HEK293T (cell line): ENCODE data around the gene SNHG17.

Experiments used
- BHLHE40 ChIP-seq: fragments of 450-650 bp; IDR thresholded peaks from 2 replicates; pipeline ENCODE4 v1.6.1; 2016; ENCODE audit warnings: mild to moderate bottlenecking, moderate library complexity, borderline replicate concordance
- ELF4 ChIP-seq: fragments of 450-650 bp; IDR thresholded peaks from 2 replicates; pipeline ENCODE4 v1.6.1; 2017; ENCODE audit warnings: antibody characterized with exemption
- FOXA1 ChIP-seq: fragments of 450-650 bp; IDR thresholded peaks from 2 replicates; pipeline ENCODE4 v1.6.1; 2016; ENCODE audit warnings: mild to moderate bottlenecking
- FOXK2 ChIP-seq: fragments of 450-650 bp; IDR thresholded peaks from 2 replicates; pipeline ENCODE4 v1.6.1; 2016; ENCODE audit warnings: mild to moderate bottlenecking
- LEF1 ChIP-seq: fragments of 450-650 bp; IDR thresholded peaks from 2 replicates; pipeline ENCODE4 v1.6.1; 2017; ENCODE audit warnings: mild to moderate bottlenecking, borderline replicate concordance
- PKNOX1 ChIP-seq: fragments of 450-650 bp; IDR thresholded peaks from 2 replicates; pipeline ENCODE4 v1.6.1; 2016
- SP1 ChIP-seq: fragments of 450-650 bp; IDR thresholded peaks from 2 replicates; pipeline ENCODE4 v1.6.1; 2017
- SUZ12 ChIP-seq: fragments of 450-650 bp; IDR thresholded peaks from 2 replicates; pipeline ENCODE4 v1.6.1; 2016; ENCODE audit warnings: mild to moderate bottlenecking
- TARDBP ChIP-seq: fragments of 450-650 bp; IDR thresholded peaks from 2 replicates; pipeline ENCODE4 v1.6.1; 2016

GRCh38 chr20:38433304-38433972 is 1.7 kb downstream of the SNHG17 start:
- TF ChIP-seq SP1 (no peak), ELF4 (no peak), FOXK2 (no peak), BHLHE40 (no peak), TARDBP (no peak), FOXA1 (no peak), LEF1 (no peak), SUZ12 (no peak), PKNOX1 (no peak)
